Breast epithelium (tissue), 4 donors: ENCODE data around the gene NIPAL1. TPM values are rescaled to one million over a fixed set of nuclear protein-coding genes. Genes with fewer than 3 reads are reported as not detected.

Experiments
- DNase-seq, 2 donors: peaks; one replicate each; pipeline ENCODE4 v3.0.0-alpha.2; 2019; ENCODE audit warnings: low spot score in 2 of 2
- H3K27ac ChIP-seq, 2 donors: fragments of 200-600 bp; sonication (generic) in 1 of 2; one replicate each; pipeline ENCODE4 v1.5.1; 2016 to 2019; ENCODE audit warnings: mild to moderate bottlenecking in 1 of 2
- H3K27me3 ChIP-seq, 2 donors: fragments of 200-600 bp; sonication (generic) in 1 of 2; one replicate each; pipeline versions ENCODE4 v1.5.1 to v1.6.0; 2017 to 2019; ENCODE audit warnings: control low read depth in 1 of 2, mild to moderate bottlenecking in 1 of 2
- H3K36me3 ChIP-seq: fragments of 200-600 bp; one replicate; pipeline ENCODE4 v1.5.1; 2019
- H3K4me1 ChIP-seq, 2 donors: fragments of 200-600 bp; sonication (generic); one replicate each; pipeline ENCODE4 v1.5.1; 2016 to 2019; ENCODE audit warnings: control low read depth in 1 of 2
- H3K4me3 ChIP-seq, 3 donors: fragments of 200-600 bp; sonication (generic); 1 replicate in 2 of 3; 2 replicates in 1 of 3; pipeline ENCODE4 v1.5.1; 2016 to 2019; ENCODE audit warnings: mild to moderate bottlenecking in 3 of 3, moderate library complexity in 2 of 3
- H3K9me3 ChIP-seq, 2 donors: fragments of 200-600 bp; sonication (generic) in 1 of 2; one replicate each; pipeline ENCODE4 v1.5.1; 2016 to 2019; ENCODE audit warnings: control low read depth in 1 of 2
- POLR2A ChIP-seq: fragments of 450-650 bp; IDR thresholded peaks from one replicate; pipeline ENCODE4 v1.6.1; 2016; ENCODE audit warnings: antibody characterized with exemption, mild to moderate bottlenecking, moderate library complexity
- POLR2AphosphoS5 ChIP-seq, 3 donors: sonication (generic); formaldehyde crosslinking; IDR thresholded peaks; one replicate each; pipeline ENCODE4 v1.6.1; 2017; ENCODE audit warnings: antibody characterized with exemption in 3 of 3
- intact Hi-C: fragments of 100-400 bp; cut with DNase I; formaldehyde crosslinking; loops from one replicate; pipeline ENCODE4 v1.15.1; 2023; ENCODE audit warnings: low total_unique reads
- total RNA-seq, 3 donors: library from RNA; depleted of rRNA; stranded (reverse); fragments of >200 nt; gene quantifications; one replicate each; pipeline ENCODE4 v1.1.0, GENCODE V29; 2016
- TF ChIP-seq, protein P1 (sequence below), 3 donors: fragments of 450-650 bp; IDR thresholded peaks; one replicate each; pipeline ENCODE4 v1.5.1; 2016 to 2017; ENCODE audit warnings: antibody characterized with exemption in 3 of 3, mild to moderate bottlenecking in 3 of 3, moderate library complexity in 3 of 3

Gene NIPAL1
- total RNA-seq, 3 donors from 2014 or later = under 0.01 to 9.4 (median 2.0) TPM

GRCh38 chr4:48028696-48029095, 12.1 kb downstream of the NIPAL1 start:
- Histone ChIP-seq H3K27me3 (no peaks in the 10 kb centered on the region), H3K27ac (no peak overlapping the region), H3K36me3 (no peaks in the 10 kb centered on the region), H3K9me3 (no peaks in the 10 kb centered on the region), H3K4me3 (no peak overlapping the region), H3K4me1 (no peaks in the 10 kb centered on the region)
- intact Hi-C loops = no loop called here
- no peak for DNase-seq
- TF ChIP-seq POLR2A (no peak), POLR2AphosphoS5 (IDR thresholded peaks at IDR 0.05) (no peak)
- TF ChIP-seq, protein P1, sequence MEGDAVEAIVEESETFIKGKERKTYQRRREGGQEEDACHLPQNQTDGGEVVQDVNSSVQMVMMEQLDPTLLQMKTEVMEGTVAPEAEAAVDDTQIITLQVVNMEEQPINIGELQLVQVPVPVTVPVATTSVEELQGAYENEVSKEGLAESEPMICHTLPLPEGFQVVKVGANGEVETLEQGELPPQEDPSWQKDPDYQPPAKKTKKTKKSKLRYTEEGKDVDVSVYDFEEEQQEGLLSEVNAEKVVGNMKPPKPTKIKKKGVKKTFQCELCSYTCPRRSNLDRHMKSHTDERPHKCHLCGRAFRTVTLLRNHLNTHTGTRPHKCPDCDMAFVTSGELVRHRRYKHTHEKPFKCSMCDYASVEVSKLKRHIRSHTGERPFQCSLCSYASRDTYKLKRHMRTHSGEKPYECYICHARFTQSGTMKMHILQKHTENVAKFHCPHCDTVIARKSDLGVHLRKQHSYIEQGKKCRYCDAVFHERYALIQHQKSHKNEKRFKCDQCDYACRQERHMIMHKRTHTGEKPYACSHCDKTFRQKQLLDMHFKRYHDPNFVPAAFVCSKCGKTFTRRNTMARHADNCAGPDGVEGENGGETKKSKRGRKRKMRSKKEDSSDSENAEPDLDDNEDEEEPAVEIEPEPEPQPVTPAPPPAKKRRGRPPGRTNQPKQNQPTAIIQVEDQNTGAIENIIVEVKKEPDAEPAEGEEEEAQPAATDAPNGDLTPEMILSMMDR (IDR thresholded peaks at IDR 0.05) = no peak

DNA sequence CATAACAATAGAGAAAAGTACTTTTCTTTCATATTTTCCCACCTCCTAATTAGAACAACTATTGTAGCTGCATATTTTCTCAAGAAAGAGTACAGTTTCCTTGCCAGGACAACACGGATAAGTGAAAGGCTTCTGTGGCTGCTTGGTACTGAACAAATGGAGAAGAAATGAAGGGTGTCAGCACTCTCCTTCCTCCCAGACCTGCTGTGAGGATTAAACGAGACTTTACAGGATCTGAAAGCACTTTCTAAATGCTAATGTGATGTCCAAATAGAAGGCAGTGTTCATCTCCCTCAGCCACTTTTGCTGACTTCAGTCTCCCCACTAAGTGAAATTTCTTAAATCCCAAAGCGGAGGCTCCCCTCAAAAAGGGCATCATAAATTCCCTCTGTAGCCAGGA, 13.9 kb downstream of the NIPAL1 start:
- Histone ChIP-seq H3K4me1 (no peaks in the 10 kb centered on the region), H3K27me3 (no peaks in the 10 kb centered on the region), H3K9me3 (no peaks in the 10 kb centered on the region), H3K36me3 (no peaks in the 10 kb centered on the region), H3K4me3 (no peak overlapping the region), H3K27ac (no peak overlapping the region)
- intact Hi-C loops = no loop called here
- DNase-seq = no peak
- TF ChIP-seq, protein P1 (IDR thresholded peaks at IDR 0.05) = no peak
- TF ChIP-seq POLR2AphosphoS5 (IDR thresholded peaks at IDR 0.05) = no peak
- no peak for TF ChIP-seq POLR2A

DNA sequence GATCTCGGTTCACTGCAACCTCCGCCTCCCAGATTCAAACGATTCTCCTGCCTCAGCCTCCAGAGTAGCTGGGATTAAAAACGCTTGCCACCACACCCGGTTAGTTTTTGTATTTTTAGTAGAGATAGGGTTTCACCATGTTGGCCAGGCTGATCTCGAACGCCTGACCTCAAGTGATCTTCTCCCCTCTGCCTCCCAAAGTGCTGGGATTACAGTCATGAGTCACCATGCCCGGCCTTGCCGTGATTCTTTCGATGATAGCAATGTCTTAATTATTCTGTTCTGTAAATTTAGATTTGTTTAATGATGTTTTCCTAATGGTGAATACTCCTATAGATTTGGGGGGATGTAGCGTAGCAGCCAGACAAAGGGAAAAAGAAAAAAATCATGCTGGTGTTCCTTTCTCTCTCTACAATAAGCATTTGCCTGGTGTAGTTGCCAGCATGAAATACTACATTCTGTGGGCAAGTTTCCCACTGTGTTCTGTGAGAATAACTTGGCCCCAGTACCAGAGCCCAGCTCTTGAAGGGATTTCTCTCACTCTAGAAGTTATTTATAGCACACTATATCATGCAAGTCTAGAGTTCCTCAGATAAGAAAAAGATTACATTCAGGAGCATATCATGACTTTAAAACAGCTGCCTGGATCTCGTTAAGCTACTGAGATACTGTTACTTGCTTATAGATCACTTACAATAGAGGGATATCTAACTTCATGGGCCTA, 15.4 kb downstream of the NIPAL1 start:
- no peak for DNase-seq
- intact Hi-C loops = no loop called here
- TF ChIP-seq, protein P1 (IDR thresholded peaks at IDR 0.05) = no peak
- TF ChIP-seq POLR2A = no peak
- TF ChIP-seq POLR2AphosphoS5 (IDR thresholded peaks at IDR 0.05) = no peak
- Histone ChIP-seq H3K36me3 (no peaks in the 10 kb centered on the region), H3K4me1 (no peaks in the 10 kb centered on the region), H3K27me3 (no peaks in the 10 kb centered on the region), H3K27ac (no peak overlapping the region), H3K9me3 (no peaks in the 10 kb centered on the region), H3K4me3 (no peak overlapping the region)

DNA sequence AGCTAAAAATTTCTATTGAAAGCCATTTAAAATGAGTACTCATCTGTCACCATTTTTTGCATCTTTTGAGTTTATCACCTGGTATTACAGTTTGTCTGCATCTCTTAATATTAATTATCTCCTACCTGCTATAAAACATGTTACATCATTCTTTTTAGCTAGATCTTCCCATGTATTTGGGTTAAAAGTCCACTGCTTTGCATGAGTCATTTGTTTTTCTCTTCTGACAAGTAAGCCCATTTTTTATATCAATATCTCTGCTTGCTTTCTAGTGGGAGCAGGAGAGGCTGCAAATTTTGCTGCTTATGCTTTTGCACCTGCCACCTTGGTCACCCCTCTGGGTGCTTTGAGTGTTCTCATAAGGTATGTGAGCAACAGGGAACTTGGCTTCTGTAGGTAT, 16.1 kb downstream of the NIPAL1 start:
- TF ChIP-seq, protein P1 (IDR thresholded peaks at IDR 0.05) = no peak
- TF ChIP-seq POLR2A (no peak), POLR2AphosphoS5 (IDR thresholded peaks at IDR 0.05) (no peak)
- intact Hi-C loops = no loop called here
- H3K4me3 ChIP-seq = no peak overlapping the region
- no peaks in the 10 kb centered on the region for H3K27me3 ChIP-seq
- no peak for DNase-seq
- no peaks in the 10 kb centered on the region for H3K9me3 ChIP-seq
- no peaks in the 10 kb centered on the region for H3K4me1 ChIP-seq
- no peak overlapping the region for H3K27ac ChIP-seq
- H3K36me3 ChIP-seq = no peaks in the 10 kb centered on the region

DNA sequence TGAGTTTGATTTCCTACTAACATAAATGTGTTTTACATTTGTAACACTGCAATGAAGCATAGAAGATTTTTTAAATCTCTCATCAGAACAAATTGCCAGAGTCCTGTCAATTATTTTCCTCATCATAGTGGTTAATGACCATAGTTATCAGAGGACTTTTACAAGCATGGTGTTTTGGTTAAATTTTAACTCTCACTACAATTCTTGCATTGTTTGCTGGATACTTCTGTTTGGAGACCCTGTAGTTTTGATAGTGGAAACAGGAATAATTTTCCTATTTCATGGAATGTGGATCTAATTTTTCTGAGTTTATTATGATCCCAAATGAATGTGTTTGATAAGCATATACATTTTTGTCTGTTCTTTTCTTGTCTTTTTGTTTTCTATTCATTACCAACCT, 16.8 kb downstream of the NIPAL1 start:
- H3K27ac ChIP-seq = no peak overlapping the region
- intact Hi-C loops = no loop called here
- H3K36me3 ChIP-seq = no peaks in the 10 kb centered on the region
- H3K4me3 ChIP-seq = no peak overlapping the region
- TF ChIP-seq POLR2AphosphoS5 (IDR thresholded peaks at IDR 0.05) (no peak), POLR2A (no peak)
- TF ChIP-seq, protein P1 (IDR thresholded peaks at IDR 0.05) = no peak
- H3K4me1 ChIP-seq = no peaks in the 10 kb centered on the region
- DNase-seq = no peak
- no peaks in the 10 kb centered on the region for H3K27me3 ChIP-seq
- H3K9me3 ChIP-seq = no peaks in the 10 kb centered on the region
